ENCODE measurements around the gene RERE.

RERE gene

GRCh38 chr1:8370046-8370881, 447.2 kb downstream of the RERE start:
- DNase-seq: no peak

GRCh38 chr1:8368956-8369639, 448.3 kb downstream of the RERE start:
- no peak for DNase-seq

- no peak for DNase-seq
These were observed 449.8 kb downstream of the RERE start for GRCh38 chr1:8367571-8368194.

GRCh38 chr1:8365661-8366362, 451.6 kb downstream of the RERE start:
- no peak for DNase-seq

GRCh38 chr1:8364528-8365442, 452.7 kb downstream of the RERE start:
- no peak for DNase-seq

GRCh38 chr1:8363767-8364301, 453.6 kb downstream of the RERE start:
- DNase-seq: no peak

GRCh38 chr1:8363186-8363766, 454.2 kb downstream of the RERE start:
- no peak for DNase-seq

- no peak for DNase-seq
These were observed 454.7 kb downstream of the RERE start for GRCh38 chr1:8362701-8363101.

- no peak for DNase-seq
These were observed 456.1 kb downstream of the RERE start for GRCh38 chr1:8361198-8361849.

GRCh38 chr1:8360493-8361197, 456.8 kb downstream of the RERE start:
- no peak for DNase-seq

GRCh38 chr1:8359617-8360481, 457.6 kb downstream of the RERE start:
- DNase-seq: no peak

GRCh38 chr1:8358897-8359616, 458.4 kb downstream of the RERE start:
- DNase-seq: no peak

GRCh38 chr1:8358241-8358896, 459.1 kb downstream of the RERE start:
- DNase-seq: no peak

- no peak for DNase-seq
These were observed 459.9 kb downstream of the RERE start for GRCh38 chr1:8357329-8358101.

- no peak for DNase-seq
These were observed 460.9 kb downstream of the RERE start for GRCh38 chr1:8356256-8357209.
